Measurements from ENCODE around the gene PALMD.

Gene PALMD

GRCh38 chr1:99636647-99637175 lies 9.2 kb upstream of the PALMD start:
- ATAC-seq: no peak

- no peak for ATAC-seq
Measured at GRCh38 chr1:99638853-99639252, 7.1 kb upstream of the PALMD start.

GRCh38 chr1:99639408-99639807 lies 6.5 kb upstream of the PALMD start:
- ATAC-seq: no peak

DNA sequence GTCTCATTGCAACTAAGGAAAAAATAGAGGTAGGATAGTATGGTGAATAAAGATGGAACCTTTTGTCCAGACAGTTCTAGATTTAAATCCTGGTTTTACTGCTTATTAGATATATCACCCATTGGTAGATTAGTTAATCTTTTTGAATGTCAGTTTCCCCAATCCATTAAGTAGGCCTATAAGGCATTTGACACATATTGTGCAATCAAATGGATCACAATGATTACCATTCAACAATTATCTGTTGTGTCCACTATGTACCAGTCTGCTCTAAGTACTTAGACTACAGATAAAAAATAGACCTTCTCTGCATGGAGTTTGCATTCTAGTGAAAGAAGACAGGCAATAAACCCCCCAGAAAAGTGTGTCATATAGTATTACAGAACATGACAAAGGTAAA lies 6.0 kb upstream of the PALMD start:
- no peak for ATAC-seq

DNA sequence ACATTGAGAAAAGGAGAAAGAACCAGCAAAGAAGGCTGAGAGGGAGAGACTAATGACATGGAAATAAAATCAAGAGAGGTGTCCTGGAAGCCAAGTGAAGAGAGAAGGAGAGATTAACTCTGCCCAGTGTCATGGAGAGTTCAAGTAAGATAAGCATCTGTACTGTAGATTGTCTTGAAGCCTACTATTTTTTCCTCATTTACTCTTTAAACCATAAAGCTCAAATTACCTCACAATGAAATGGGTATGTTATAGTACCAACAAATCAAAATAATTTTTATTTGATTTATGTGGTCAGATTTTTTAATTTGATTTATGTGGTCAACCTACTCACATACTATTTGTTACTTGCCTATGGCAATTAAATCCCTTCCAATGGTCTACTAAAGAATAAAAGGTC lies 5.2 kb upstream of the PALMD start:
- no peak for ATAC-seq

- no peak for ATAC-seq
Measured at GRCh38 chr1:99641558-99641957, 4.4 kb upstream of the PALMD start.

DNA sequence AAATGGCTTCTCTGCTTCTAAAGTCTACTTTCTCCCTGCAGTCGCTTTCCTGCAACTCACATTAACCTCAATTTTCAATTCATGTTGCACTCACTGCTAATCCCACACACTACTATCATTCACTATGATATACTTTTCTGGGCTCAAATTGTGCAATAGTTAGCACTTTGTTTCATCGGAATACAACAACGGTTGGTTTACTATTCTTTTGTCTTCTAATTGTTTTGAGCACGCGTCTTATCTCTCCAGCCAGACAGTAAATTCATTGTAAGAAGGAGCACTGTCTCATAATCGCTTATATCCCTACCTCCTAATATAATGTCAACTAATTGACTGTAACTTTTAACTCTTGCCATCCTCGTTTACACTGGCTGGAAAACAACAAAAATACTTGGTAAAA lies 3.9 kb upstream of the PALMD start:
- no peak for ATAC-seq

- ATAC-seq: no peak
Measured at GRCh38 chr1:99643021-99643779, 2.7 kb upstream of the PALMD start.

- no peak for ATAC-seq
Measured at GRCh38 chr1:99644279-99645004, 1.5 kb upstream of the PALMD start.

GRCh38 chr1:99645203-99645602 lies 710 bp upstream of the PALMD start:
- no peak for ATAC-seq

DNA sequence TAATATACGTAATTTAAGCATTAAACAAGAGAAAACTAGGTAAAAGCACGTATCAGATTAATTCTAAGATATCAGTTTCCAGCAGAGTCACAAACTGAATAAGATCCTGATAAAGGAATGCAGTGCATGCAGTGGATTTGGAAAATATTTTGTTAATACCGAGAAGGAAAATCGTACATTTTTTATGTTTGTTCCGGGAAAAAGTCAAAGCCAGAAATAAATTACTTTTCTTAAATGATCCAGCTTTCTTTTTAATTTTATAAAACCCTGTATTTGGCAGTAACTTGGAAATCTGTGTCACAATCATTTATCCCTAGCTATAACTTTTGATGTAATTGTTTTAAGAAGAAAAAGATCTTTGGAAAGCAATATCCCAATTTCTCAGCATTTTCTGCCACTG lies 955 bp downstream of the PALMD start:
- no peak for ATAC-seq

DNA sequence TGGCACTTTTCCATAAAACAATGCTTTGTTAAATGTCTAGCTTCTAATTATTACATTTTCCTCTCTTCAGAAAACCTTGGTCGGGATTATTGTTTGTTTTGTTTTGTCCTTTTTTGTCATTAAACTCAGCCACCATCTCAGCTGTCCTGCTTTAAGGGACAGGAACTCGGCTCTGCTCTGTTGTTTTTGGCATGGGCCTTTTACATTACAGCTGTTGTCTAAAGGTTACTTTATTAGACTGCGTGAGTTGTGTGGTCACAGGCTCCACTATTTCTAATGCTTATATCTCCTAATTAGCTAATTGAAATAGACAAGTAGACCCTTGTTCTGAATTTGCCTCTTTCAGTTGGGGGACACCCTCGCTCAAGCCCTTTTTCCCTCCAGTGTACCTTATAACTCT lies 1.6 kb downstream of the PALMD start:
- no peak for ATAC-seq

GRCh38 chr1:99648107-99648506 lies 2.2 kb downstream of the PALMD start:
- no peak for ATAC-seq

DNA sequence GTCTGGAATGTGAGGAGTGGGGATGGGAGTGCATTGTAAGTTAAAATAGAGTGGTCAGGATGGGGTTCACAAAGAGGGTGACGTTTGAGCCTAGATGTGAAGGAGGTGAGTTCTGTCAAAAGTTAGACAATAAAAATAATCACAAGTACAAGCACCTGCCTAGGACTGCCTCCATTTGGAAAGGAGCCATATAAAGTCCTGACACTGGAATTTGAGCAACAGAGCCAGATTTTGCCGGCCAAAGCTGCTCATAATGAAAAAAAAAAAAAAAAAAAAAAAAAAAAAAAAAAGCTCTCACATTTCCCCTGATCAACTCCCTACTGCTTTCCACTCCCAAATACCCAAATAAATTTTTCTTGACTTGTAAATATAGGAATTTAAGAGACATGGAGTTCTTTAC lies 4.1 kb downstream of the PALMD start:
- ATAC-seq: no peak

GRCh38 chr1:99650773-99651437 lies 5.0 kb downstream of the PALMD start:
- ATAC-seq: no peak

GRCh38 chr1:99652881-99653281 lies 7.0 kb downstream of the PALMD start:
- ATAC-seq: no peak

DNA sequence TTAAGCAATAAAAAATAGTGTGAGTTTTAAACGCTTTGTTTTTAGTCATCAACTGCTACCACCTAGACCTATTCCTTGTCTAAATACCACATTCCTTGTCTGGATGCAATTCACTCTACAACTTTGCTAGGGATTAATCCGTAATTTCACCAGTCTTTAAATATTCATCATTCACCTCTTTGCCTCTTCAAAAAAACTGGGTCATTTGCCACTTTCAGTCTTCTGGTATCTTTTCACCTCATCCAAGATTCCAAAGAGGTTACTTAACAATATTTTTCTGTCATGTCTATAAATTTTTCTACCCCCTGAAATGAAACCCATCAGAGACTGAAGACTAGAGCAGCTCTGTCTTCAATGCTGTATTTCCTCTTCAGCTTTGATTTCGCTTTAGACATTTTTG lies 9.5 kb downstream of the PALMD start:
- no peak for ATAC-seq

- ATAC-seq: no peak
Measured at GRCh38 chr1:99656701-99657100, 10.8 kb downstream of the PALMD start.

DNA sequence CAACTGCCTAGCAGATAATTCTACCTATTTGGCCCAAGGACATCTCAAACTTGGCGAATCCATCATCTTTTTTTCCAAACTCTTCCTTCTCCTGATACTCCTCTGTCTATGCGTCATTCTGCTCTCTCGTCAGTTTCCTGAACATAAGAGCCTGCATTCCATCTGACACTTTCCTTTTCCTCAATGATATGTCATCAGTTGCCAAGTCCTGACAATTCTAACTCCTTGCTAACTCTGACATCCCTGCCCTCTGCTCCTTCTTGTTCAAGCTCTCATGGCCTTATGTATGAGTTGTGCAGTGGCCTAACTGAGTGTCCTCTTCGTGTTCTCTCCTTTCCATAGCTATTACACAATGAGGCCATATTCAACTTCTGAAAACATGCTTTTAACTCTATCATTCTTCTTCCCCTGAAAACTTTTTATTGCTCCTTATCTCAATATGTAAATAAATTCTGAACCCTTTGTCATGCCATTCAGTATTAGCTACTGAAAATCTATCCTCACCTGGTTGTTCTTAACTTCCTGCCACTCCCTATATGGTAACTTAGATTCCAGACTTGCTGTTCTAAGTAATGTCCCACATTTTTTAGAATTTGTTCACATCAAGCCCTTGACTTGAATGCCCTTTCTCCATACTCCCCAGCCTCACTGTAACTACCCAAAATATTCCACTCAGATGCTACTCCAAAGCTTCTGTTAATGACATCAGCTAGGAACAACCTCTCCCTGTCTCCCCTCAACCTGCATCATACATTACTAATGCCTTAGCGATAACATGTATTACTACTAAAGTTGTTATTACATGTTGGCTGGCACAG lies 11.5 kb downstream of the PALMD start:
- ATAC-seq: no peak

- no peak for ATAC-seq
Measured at GRCh38 chr1:99658031-99658290, 12.0 kb downstream of the PALMD start.

GRCh38 chr1:99659755-99660210 lies 13.9 kb downstream of the PALMD start:
- ATAC-seq: no peak

DNA sequence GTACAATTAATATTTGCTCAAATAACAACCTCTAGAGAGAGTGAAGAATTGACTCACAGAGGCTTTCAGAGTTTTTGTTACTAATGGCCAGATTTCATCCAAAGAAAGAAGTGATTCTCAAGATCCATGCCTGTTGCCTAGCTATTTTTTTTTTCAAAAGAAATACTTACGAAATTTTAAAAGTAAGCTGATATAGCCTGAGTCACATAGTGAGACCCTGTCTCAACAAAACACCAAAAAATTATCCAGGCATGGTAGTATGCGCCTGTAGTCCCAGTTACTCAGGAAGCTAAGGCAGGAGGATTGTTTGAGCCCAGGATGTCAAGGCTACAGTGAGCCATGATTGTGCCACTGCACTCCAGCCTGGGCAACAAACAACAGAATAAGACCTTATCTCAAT lies 14.6 kb downstream of the PALMD start:
- ATAC-seq: no peak

GRCh38 chr1:99661780-99662179 lies 15.9 kb downstream of the PALMD start:
- no peak for ATAC-seq
